K562 (cell line): ENCODE measurements around the gene BRAF. TPM values are rescaled to one million over a fixed set of nuclear protein-coding genes. Genes with fewer than 3 reads are reported as not detected.

Experiments
- ASH1L ChIP-seq: fragments of 450-650 bp; IDR thresholded peaks from 2 replicates; pipeline ENCODE4 v1.6.1; 2018; ENCODE audit warnings: borderline replicate concordance, mild to moderate bottlenecking, low read depth; ENCODE audit not compliant: partially characterized antibody
- CEBPB ChIP-seq: fragments of 450-650 bp; IDR thresholded peaks from 2 replicates; pipeline ENCODE4 v1.6.1; 2016; ENCODE audit warnings: missing genetic modification characterization, missing compliant biosample characterization
- ETV5 ChIP-seq: sonication (generic); formaldehyde crosslinking; IDR thresholded peaks from 2 replicates; pipeline ENCODE4 v1.4.0; 2020; ENCODE audit warnings: low read depth, mild to moderate bottlenecking, missing genetic modification reagents
- FOXM1 ChIP-seq, 2 experiments: fragments of 450-650 bp in 1 of 2; sonication (generic) in 1 of 2; formaldehyde crosslinking in 1 of 2; IDR thresholded peaks; 2 replicates each; pipeline versions ENCODE4 v1.6.1 to v1.9.0; 2017 to 2022; ENCODE audit warnings: low read depth in 2 of 2, mild to moderate bottlenecking in 2 of 2, missing genetic modification reagents in 1 of 2, moderate library complexity in 1 of 2
- GABPA ChIP-seq: fragments of 200-800 bp; sonication (Bioruptor generic); conservative IDR thresholded peaks from 2 replicates; pipeline ENCODE4 v1.6.1; 2016; ENCODE audit warnings: low read depth, missing genetic modification characterization, missing compliant biosample characterization
- GTF2E2 ChIP-seq: fragments of 200-800 bp; sonication (Bioruptor generic); IDR thresholded peaks from 2 replicates; pipeline ENCODE4 v1.6.1; 2016; ENCODE audit warnings: missing genetic modification characterization, missing compliant biosample characterization
- HBP1 ChIP-seq: fragments of 450-650 bp; formaldehyde crosslinking; IDR thresholded peaks from 2 replicates; pipeline ENCODE4 v1.4.0; 2022; ENCODE audit warnings: missing genetic modification characterization
- HLTF ChIP-seq: fragments of 450-650 bp; IDR thresholded peaks from 2 replicates; pipeline ENCODE4 v1.6.1; 2016
- HMG20B ChIP-seq: fragments of 250-450 bp; sonication (Bioruptor Pico); IDR thresholded peaks from 2 replicates; pipeline ENCODE4 v1.5.0; 2021; ENCODE audit warnings: mild to moderate bottlenecking
- HNRNPH1 ChIP-seq: fragments of 200-400 bp; formaldehyde crosslinking; optimal IDR thresholded peaks from 2 replicates; pipeline ENCODE3; 2017; ENCODE audit warnings: low read depth, mild to moderate bottlenecking, low read length, moderate library complexity
- MXD1 ChIP-seq: fragments of 250-450 bp; sonication (Bioruptor Pico); IDR thresholded peaks from 2 replicates; pipeline ENCODE4 v1.8.0; 2021; ENCODE audit warnings: borderline replicate concordance, mild to moderate bottlenecking, moderate library complexity; ENCODE audit not compliant: poor library complexity, severe bottlenecking
- NCOR1 ChIP-seq: fragments of 450-650 bp; IDR thresholded peaks from 2 replicates; pipeline ENCODE4 v1.6.1; 2016; ENCODE audit warnings: mild to moderate bottlenecking, moderate library complexity
- PHF21A ChIP-seq: fragments of 450-650 bp; IDR thresholded peaks from 2 replicates; pipeline ENCODE4 v1.6.1; 2017; ENCODE audit warnings: low read depth, borderline replicate concordance
- RAD51 ChIP-seq: fragments of 450-650 bp; IDR thresholded peaks from 2 replicates; pipeline ENCODE4 v1.7.1; 2016; ENCODE audit warnings: low read depth, mild to moderate bottlenecking, borderline replicate concordance
- RERE ChIP-seq: sonication (generic); formaldehyde crosslinking; IDR thresholded peaks from 2 replicates; pipeline ENCODE4 v1.8.0; 2023; ENCODE audit warnings: missing genetic modification reagents, mild to moderate bottlenecking, borderline replicate concordance
- SUPT5H ChIP-seq: fragments of 450-650 bp; IDR thresholded peaks from 2 replicates; pipeline ENCODE4 v1.6.1; 2016
- ZNF589 ChIP-seq: fragments of 200-800 bp; sonication (Bioruptor generic); IDR thresholded peaks from 2 replicates; pipeline ENCODE4 v1.6.1; 2016; ENCODE audit warnings: low read depth, missing genetic modification characterization, missing compliant biosample characterization
- ZNF740 ChIP-seq, 3 experiments: fragments of 200-800 bp in 1 of 3; sonication (Bioruptor generic) in 1 of 3; sonication (generic) in 1 of 3; formaldehyde crosslinking in 1 of 3; IDR thresholded peaks; 2 replicates each; pipeline versions ENCODE4 v1.6.1 to v1.8.0; 2016 to 2022; ENCODE audit warnings: mild to moderate bottlenecking in 2 of 3, missing compliant biosample characterization in 2 of 3, missing genetic modification characterization in 2 of 3, missing genetic modification reagents in 1 of 3
- polyA plus RNA-seq, 8 experiments: library from polyadenylated mRNA; depleted of rRNA in 4 of 8; stranded (reverse) in 5 of 8; unstranded in 3 of 8; fragments of >200 nt; fragmentation: Nextera tagmentation in 2 of 8; fragmentation: Illumina TruSeq in 1 of 8; extraction: Ambion mirVana in 2 of 8; extraction: Trizol in 1 of 8; gene quantifications; 2 replicates each; pipeline versions ENCODE4 v1.2.1 to v1.2.3, GENCODE V29; 2011 to 2014; ENCODE audit warnings: inconsistent platforms in 1 of 8, missing spikeins in 1 of 8
- total RNA-seq, 7 experiments: library from RNA; depleted of rRNA in 6 of 7; stranded (reverse); fragments of >200 nt in 6 of 7; fragmentation: Illumina TruSeq in 2 of 7; extraction: Trizol in 2 of 7; gene quantifications; 2 replicates each; pipeline versions ENCODE4 v1.2.1 to v1.2.3, GENCODE V29; 2011 to 2021; ENCODE audit warnings: low replicate concordance in 1 of 7

The BRAF gene
- total and polyA plus RNA-seq, 9 of the 15 experiments (the other 6 are each of a cell fraction or from before 2014, with no cell fraction given) = 3.6 to 38.3 (median 21.9) TPM

GRCh38 chr7:140924821-140925421 lies at the start of gene BRAF (continued):
- TF ChIP-seq RERE (CRISPR knock-in tag) = no peak
- TF ChIP-seq FOXM1 (IDR thresholded peaks at IDR 0.05; ENCODE audit: low read depth) = no peak
- TF ChIP-seq FOXM1 (CRISPR knock-in tag; IDR thresholded peaks at IDR 0.05; ENCODE audit: low read depth) = 0 out of 2 replicates have a peak, but pooled peaks have one; percentile 70
- peak; percentile 11 for TF ChIP-seq ASH1L
- no peak; the same call in 1 of the 2 replicates for TF ChIP-seq ZNF740 (CRISPR knock-in tag; IDR thresholded peaks at IDR 0.05)
- TF ChIP-seq ZNF740 (tag; IDR thresholded peaks at IDR 0.05) = peak in 1 of 2 experiments; percentile 92; a peak in 2 of 4 replicates
- TF ChIP-seq CEBPB = peak; percentile 68
- no peak; the same call in 1 of the 2 replicates for TF ChIP-seq ETV5 (CRISPR knock-in tag)
- TF ChIP-seq HNRNPH1 = no peak
- TF ChIP-seq SUPT5H = peak; percentile 96
- TF ChIP-seq HMG20B = no peak
- no peak; the same call in 1 of the 2 replicates for TF ChIP-seq PHF21A
- TF ChIP-seq GABPA (tag) = peak; percentile 78
- no peak for TF ChIP-seq MXD1 (CRISPR knock-in tag)
- TF ChIP-seq HBP1 (CRISPR knock-in tag) = peak; percentile 73; the same call in 1 of the 2 replicates
- 0 out of 2 replicates have a peak, but pooled peaks have one; percentile 56 for TF ChIP-seq HLTF
- peak; percentile 46; the same call in 1 of the 2 replicates for TF ChIP-seq GTF2E2
- no peak for TF ChIP-seq ZNF589 (CRISPR knock-in tag)
- 0 out of 2 replicates have a peak, but pooled peaks have one; percentile 21 for TF ChIP-seq RAD51
- TF ChIP-seq NCOR1 = peak; percentile 10; the same call in 1 of the 2 replicates
